OCI-LY1 (cell line): ENCODE data around the gene GAS6.

ENCODE experiments used
- CTCF ChIP-seq: fragments of 200-600 bp; sonication (generic), shearing (Covaris generic); IDR thresholded peaks from 2 replicates; pipeline ENCODE4 v1.5.1; 2017; ENCODE audit warnings: mild to moderate bottlenecking, antibody characterized with exemption, low read length, moderate library complexity, mixed read lengths
- EZH2 ChIP-seq: fragments of 200-600 bp; sonication (generic), shearing (Covaris generic); IDR thresholded peaks from 2 replicates; pipeline ENCODE4 v1.8.0; 2017; ENCODE audit warnings: borderline replicate concordance, mixed run types, mild to moderate bottlenecking, antibody characterized with exemption, low read length, moderate library complexity, mixed read lengths

DNA sequence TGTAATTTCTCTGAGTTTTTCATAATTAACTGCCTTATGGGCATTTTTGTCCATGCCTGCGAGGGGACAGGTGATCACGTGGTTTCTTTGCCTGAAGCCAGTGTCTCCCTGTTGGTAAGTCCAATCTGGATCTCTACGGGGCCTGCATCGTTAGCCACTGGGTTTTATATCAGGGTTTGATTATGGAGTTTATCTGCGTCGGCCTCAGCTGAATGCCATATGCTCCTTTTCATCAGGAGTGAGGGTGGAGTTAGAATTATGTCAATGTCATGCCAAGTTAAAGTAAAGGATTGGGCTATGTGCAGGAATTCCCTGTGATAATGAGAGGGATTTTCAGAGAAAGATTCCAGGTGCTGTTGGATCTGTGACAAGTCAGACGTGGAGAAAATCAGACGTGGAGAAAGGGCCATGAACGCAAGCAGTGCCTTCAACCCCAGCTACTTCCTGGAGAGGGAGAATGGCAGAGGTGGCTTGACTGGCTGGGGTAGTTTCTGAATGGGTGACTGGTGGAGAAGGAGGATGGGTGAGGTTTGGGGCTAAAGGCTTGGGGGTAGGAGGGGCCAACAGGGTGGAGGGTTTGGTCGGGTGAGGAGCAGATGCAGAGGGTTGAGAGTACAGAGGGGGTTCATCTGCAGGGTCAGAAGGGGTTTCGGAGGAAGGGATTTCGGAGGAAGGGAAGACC, 80.5 kb downstream of the GAS6 start:
- TF ChIP-seq CTCF (no peak), EZH2 (no peak)
